A549 (cell line): Measurements from ENCODE around the gene CHN1.

Experiments
- CHD2 ChIP-seq: fragments of 150-350 bp; IDR thresholded peaks from 2 replicates; pipeline ENCODE4 v1.6.1; 2014; ENCODE audit warnings: low read length; ENCODE audit not compliant: partially characterized antibody
- CHD4 ChIP-seq: fragments of 200-600 bp; sonication (generic); IDR thresholded peaks from 2 replicates; pipeline ENCODE4 v1.6.1; 2016; ENCODE audit warnings: antibody characterized with exemption, mild to moderate bottlenecking, borderline replicate concordance
- CTCF ChIP-seq: fragments of >200 bp; sonication (Bioruptor Twin); formaldehyde crosslinking; IDR thresholded peaks from 3 replicates; pipeline ENCODE4 v1.5.1; 2016
- JUN ChIP-seq, 2 experiments: fragments of >200 bp; sonication (Bioruptor Twin); formaldehyde crosslinking; IDR thresholded peaks; 2 replicates in 1 of 2; 3 replicates in 1 of 2; pipeline ENCODE4 v1.6.1; 2016 to 2017
- NFE2L2 ChIP-seq: fragments of 150-350 bp; conservative IDR thresholded peaks from 2 replicates; pipeline ENCODE4 v1.6.1; 2014; ENCODE audit warnings: low read length
- SMC3 ChIP-seq: fragments of >200 bp; sonication (Bioruptor Twin); formaldehyde crosslinking; IDR thresholded peaks from 3 replicates; pipeline ENCODE4 v1.6.1; 2018; ENCODE audit warnings: inconsistent platforms
- TFCP2L1 ChIP-seq: fragments of 250-450 bp; sonication (Bioruptor Pico); IDR thresholded peaks from 2 replicates; pipeline ENCODE4 v1.5.0; 2021; ENCODE audit warnings: mild to moderate bottlenecking
- ZFP36 ChIP-seq: fragments of 450-650 bp; IDR thresholded peaks from 2 replicates; pipeline ENCODE4 v1.6.1; 2014; ENCODE audit warnings: borderline replicate concordance; ENCODE audit not compliant: partially characterized antibody

GRCh38 chr2:174969091-174969734 is 36.0 kb downstream of the CHN1 start:
- TF ChIP-seq CTCF (no peak), NFE2L2 (no peak), TFCP2L1 (CRISPR knock-in tag) (no peak), JUN (IDR thresholded peaks at IDR 0.05) (no peak), CHD4 (no peak), ZFP36 (no peak), SMC3 (no peak), CHD2 (no peak)
